T-helper 1 cell treated with Interleukin-12 subunit alpha and Interleukin-12 subunit beta and Interleukin-4 antibody, amounts not matched to agents 30 μg/mL and 1 μg/mL, for 36 hours (primary cell): ENCODE measurements around the gene ZDHHC19.
"Not testable (repeated sequence)": the region's sequence is repeated elsewhere in the genome, so short reads cannot be mapped to it uniquely, and the experiment has no call there.

Source experiments
- H3K27ac Mint-ChIP-seq: one replicate; pipeline ENCODE4 v1.8.0; 2021; ENCODE audit warnings: mild to moderate bottlenecking, mixed read lengths
- H3K27me3 Mint-ChIP-seq: one replicate; pipeline ENCODE4 v1.8.0; 2021; ENCODE audit warnings: low read depth, mixed read lengths
- H3K36me3 Mint-ChIP-seq: one replicate; pipeline ENCODE4 v1.8.0; 2021; ENCODE audit warnings: low read depth, mixed read lengths
- H3K4me1 Mint-ChIP-seq: one replicate; pipeline ENCODE4 v1.8.0; 2021; ENCODE audit warnings: low read depth, mixed read lengths
- H3K4me3 Mint-ChIP-seq: one replicate; pipeline ENCODE4 v1.8.0; 2021; ENCODE audit warnings: mild to moderate bottlenecking, moderate library complexity, mixed read lengths
- H3K9me3 Mint-ChIP-seq: one replicate; pipeline ENCODE4 v1.8.0; 2021; ENCODE audit warnings: mixed read lengths

The ZDHHC19 gene

DNA sequence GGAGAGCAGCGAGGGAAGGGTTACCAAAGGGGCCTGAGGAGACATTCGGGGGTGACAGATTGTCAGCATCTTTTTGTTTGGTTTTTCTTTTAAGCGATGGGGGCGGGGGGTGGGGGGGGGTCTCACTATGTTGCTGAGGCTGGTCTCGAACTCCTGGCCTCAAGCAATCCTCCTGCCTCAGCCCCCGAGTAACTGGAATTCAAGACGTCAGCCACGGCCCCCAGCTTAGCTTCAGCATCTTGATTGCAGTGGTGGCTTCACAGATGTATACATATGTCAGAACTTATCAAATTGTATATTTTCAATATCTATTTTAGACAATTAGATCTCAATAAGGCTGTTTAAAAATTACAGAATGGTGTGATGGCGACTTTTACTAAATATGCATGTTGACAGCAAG, 30.9 kb downstream of the ZDHHC19 start:
- H3K9me3 Mint-ChIP-seq = no peaks in the 10 kb centered on the region
- H3K27ac Mint-ChIP-seq = peak overlapping the region; percentile 97
- H3K36me3 Mint-ChIP-seq = no peaks in the 10 kb centered on the region
- H3K27me3 Mint-ChIP-seq = no peaks in the 10 kb centered on the region
- peak overlapping the region; percentile 28 for H3K4me3 Mint-ChIP-seq
- peaks cover 54% of the 10 kb centered on the region for H3K4me1 Mint-ChIP-seq

DNA sequence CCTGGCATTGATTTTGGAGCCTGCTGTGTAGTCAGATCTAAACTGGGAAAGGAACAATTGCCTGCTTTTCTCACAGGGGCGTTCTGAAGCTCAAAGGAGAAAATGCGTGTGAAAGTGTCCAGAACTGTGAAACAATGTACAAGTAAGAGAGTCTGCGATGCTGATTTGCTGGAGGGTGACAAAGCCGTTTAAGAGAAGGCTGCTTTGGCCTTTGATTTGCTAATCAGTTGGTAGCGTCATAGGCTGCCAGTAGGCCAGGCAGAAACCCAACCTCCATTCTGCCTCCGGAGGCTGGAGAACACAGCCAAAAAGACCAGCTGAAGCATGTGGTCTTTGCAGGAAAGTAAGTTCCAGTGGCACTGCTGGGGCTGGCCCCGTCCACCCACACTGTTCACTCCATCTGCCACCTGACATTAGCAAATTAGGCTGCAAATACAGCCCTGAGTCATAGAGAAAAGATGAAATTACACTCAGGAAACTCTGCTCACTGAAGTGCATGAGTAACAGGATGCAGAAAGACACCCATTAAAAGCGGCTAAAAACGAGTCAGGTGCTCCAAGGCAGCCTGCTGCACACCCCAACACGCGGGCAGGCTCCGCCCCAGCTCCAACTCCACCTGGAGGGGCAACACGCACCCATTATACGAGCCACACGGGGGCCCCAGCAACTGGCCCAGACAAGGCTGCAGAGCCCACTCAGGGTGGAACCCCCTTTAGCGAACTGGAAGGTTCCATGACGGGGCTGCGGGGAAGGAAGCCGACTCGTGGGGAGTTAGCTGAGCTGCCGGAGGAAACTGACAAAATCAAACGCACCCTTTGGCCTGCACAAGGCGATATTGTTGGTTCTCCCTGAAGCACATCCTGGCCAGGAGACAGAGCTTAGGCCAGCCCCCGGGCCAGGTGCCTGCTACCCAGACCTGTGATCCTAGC, 31.6 kb downstream of the ZDHHC19 start:
- Mint-ChIP-seq H3K4me1 (peaks cover 51% of the 10 kb centered on the region), H3K9me3 (no peaks in the 10 kb centered on the region), H3K4me3 (peak overlapping the region; percentile 28), H3K36me3 (no peaks in the 10 kb centered on the region), H3K27me3 (no peaks in the 10 kb centered on the region), H3K27ac (peak overlapping the region; percentile 97)

GRCh38 chr3:196178993-196179379, 32.2 kb downstream of the ZDHHC19 start:
- Mint-ChIP-seq H3K4me3 (peak overlapping the region; percentile 28), H3K4me1 (peaks cover 51% of the 10 kb centered on the region), H3K27me3 (no peaks in the 10 kb centered on the region), H3K9me3 (no peaks in the 10 kb centered on the region), H3K36me3 (no peaks in the 10 kb centered on the region), H3K27ac (peak overlapping the region; percentile 97)

- Mint-ChIP-seq H3K4me3 (no peak overlapping the region), H3K9me3 (no peaks in the 10 kb centered on the region), H3K27me3 (no peaks in the 10 kb centered on the region), H3K4me1 (peaks cover 45% of the 10 kb centered on the region), H3K36me3 (no peaks in the 10 kb centered on the region), H3K27ac (peak overlapping the region; percentile 87)
These were observed 33.2 kb downstream of the ZDHHC19 start for GRCh38 chr3:196177967-196178366.

DNA sequence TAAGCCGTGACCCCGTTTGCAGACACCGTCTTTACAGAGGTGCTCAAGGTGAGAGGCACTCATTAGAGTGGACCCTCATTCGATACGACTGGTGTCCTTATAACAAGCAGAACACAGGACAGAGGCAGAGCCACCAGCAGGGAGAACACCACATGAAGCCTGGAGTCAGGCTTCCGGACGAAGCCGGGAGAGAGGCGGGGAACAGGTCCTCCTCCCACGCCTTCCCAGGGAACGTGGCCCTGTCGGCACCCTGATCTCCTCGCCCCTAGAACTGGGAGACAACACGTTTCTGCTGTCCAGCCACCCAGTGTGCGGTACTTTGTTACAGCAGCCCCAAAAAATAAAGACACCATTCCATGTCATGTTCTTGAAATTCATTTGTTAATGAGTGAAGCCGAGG, 33.6 kb downstream of the ZDHHC19 start:
- peak overlapping the region; percentile 87 for H3K27ac Mint-ChIP-seq

DNA sequence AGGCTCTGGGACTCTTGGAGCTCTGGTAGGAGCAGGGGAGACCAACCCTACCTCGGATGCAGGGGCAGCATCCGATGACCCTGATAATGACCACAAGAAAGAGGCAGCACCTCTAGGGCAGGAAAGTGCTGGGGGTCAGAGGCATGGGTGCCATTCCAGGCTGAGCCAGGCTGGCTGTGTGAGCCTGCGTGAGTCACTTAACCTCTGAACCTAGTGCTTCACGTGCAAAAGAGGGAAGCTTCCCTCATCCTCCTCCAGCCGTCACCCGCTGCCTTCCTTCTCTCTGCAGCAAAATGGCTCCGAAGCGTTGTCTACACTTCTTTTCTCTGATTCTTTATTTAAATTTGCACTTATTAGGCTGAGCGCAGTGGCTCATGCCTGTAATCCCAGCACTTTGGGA, 35.5 kb downstream of the ZDHHC19 start:
- Mint-ChIP-seq H3K36me3 (no peaks in the 10 kb centered on the region), H3K4me3 (no peak overlapping the region), H3K27ac (no peak overlapping the region), H3K4me1 (peaks cover 30% of the 10 kb centered on the region), H3K27me3 (no peaks in the 10 kb centered on the region), H3K9me3 (peaks cover 3% of the 10 kb centered on the region)

More for the DNA sequence above, 33.6 kb downstream of the ZDHHC19 start:
- peaks cover 41% of the 10 kb centered on the region for H3K4me1 Mint-ChIP-seq
- no peak overlapping the region for H3K4me3 Mint-ChIP-seq
- H3K27me3 Mint-ChIP-seq = no peaks in the 10 kb centered on the region
- no peaks in the 10 kb centered on the region for H3K36me3 Mint-ChIP-seq
- H3K9me3 Mint-ChIP-seq = no peaks in the 10 kb centered on the region

DNA sequence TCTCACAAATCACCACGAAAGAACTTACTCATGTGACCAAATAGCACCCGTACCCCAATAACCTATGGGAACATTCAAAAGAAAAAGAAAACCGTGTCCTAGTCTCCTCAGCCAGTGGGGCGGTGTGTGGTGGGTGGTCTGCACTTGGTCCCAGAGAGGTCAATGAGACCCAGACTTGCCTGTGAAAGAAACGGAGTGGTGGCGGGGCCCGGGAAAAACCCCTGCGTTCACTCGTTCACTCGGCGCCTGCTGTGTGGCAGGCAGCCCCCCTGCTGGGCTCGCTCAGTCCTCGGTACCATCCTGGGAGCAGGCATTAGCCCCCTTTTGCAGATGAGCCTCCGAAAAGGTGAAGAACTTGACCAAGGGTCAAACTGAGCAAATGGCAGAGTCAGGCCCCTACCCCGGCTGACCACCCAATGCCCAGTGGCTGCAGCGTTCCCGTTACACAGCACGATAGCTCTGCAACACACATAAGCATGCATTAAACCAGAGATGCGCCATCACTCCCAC, 36.0 kb downstream of the ZDHHC19 start:
- Mint-ChIP-seq H3K4me3 (no peak overlapping the region), H3K36me3 (no peaks in the 10 kb centered on the region), H3K9me3 (peaks cover 5% of the 10 kb centered on the region), H3K4me1 (peaks cover 25% of the 10 kb centered on the region), H3K27me3 (no peaks in the 10 kb centered on the region), H3K27ac (no peak overlapping the region)

GRCh38 chr3:196174652-196175051, 36.5 kb downstream of the ZDHHC19 start:
- Mint-ChIP-seq H3K9me3 (peaks cover 5% of the 10 kb centered on the region), H3K36me3 (no peaks in the 10 kb centered on the region), H3K27me3 (no peaks in the 10 kb centered on the region), H3K4me3 (no peak overlapping the region), H3K27ac (no peak overlapping the region), H3K4me1 (peaks cover 20% of the 10 kb centered on the region)

- H3K36me3 Mint-ChIP-seq, H3K27me3 Mint-ChIP-seq, H3K4me1 Mint-ChIP-seq, H3K9me3 Mint-ChIP-seq, H3K27ac Mint-ChIP-seq, H3K4me3 Mint-ChIP-seq: not testable (repeated sequence)
These were observed 40.9 kb downstream of the ZDHHC19 start for GRCh38 chr3:196170296-196170695.

DNA sequence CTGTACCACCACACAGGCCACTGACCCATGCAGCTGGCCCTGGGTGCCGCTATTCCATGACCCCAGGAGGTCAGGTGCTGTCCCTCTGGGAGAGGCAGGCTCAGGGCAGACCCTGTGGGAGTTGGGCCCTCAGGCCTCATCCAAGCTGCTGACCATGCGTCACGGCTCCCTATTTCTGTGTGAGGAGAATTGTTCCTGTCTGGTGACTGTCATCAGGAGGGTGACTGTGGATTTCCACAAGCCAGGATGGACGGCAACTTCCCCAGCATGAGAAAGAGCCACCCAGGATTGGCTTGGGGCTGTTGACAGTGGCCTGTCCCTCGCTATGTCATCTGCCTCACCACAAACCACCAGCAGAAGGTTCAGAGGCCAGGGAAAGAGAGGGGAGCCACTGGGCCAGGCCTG, 41.4 kb downstream of the ZDHHC19 start:
- peaks cover 5% of the 10 kb centered on the region for H3K9me3 Mint-ChIP-seq
- no peak overlapping the region for H3K4me3 Mint-ChIP-seq
- H3K27me3 Mint-ChIP-seq = no peaks in the 10 kb centered on the region
- peaks cover 10% of the 10 kb centered on the region for H3K4me1 Mint-ChIP-seq
- H3K36me3 Mint-ChIP-seq = no peaks in the 10 kb centered on the region
- no peak overlapping the region for H3K27ac Mint-ChIP-seq

GRCh38 chr3:196168808-196169391, 42.3 kb downstream of the ZDHHC19 start:
- H3K4me3 Mint-ChIP-seq = no peak overlapping the region
- H3K27me3 Mint-ChIP-seq = no peaks in the 10 kb centered on the region
- no peaks in the 10 kb centered on the region for H3K36me3 Mint-ChIP-seq
- peaks cover 5% of the 10 kb centered on the region for H3K9me3 Mint-ChIP-seq
- H3K4me1 Mint-ChIP-seq = peaks cover 7% of the 10 kb centered on the region
- H3K27ac Mint-ChIP-seq = no peak overlapping the region

GRCh38 chr3:196166741-196167140, 44.5 kb downstream of the ZDHHC19 start:
- Mint-ChIP-seq H3K9me3 (peaks cover 5% of the 10 kb centered on the region), H3K27ac (peak overlapping the region; percentile 31), H3K4me3 (no peak overlapping the region), H3K4me1 (peaks cover 6% of the 10 kb centered on the region), H3K36me3 (no peaks in the 10 kb centered on the region), H3K27me3 (no peaks in the 10 kb centered on the region)

DNA sequence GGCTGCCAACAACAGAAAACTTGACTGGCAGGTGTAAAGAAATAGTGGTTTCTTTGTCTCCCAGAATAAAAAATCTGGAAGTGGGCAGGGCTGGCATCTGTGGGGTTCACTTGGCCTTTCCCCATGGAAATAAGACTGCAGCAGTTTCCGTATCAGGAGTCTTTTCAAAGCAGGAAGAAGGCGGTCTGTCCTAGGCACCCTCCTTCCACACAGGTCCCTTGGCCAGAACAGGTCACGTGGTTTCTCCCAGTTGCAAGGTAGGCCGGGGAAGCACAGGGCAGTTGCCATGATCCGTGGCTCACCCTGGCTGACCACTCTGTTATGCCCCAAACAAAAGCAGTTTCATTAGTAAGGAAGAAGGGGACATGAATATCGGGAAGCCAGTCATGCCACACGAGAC, 45.4 kb downstream of the ZDHHC19 start:
- no peak overlapping the region for H3K4me3 Mint-ChIP-seq
- H3K9me3 Mint-ChIP-seq = peaks cover 3% of the 10 kb centered on the region
- H3K27me3 Mint-ChIP-seq = no peaks in the 10 kb centered on the region
- no peak overlapping the region for H3K27ac Mint-ChIP-seq
- no peaks in the 10 kb centered on the region for H3K36me3 Mint-ChIP-seq
- H3K4me1 Mint-ChIP-seq = peaks cover 6% of the 10 kb centered on the region

- H3K27ac Mint-ChIP-seq, H3K9me3 Mint-ChIP-seq, H3K27me3 Mint-ChIP-seq, H3K4me3 Mint-ChIP-seq, H3K36me3 Mint-ChIP-seq: not testable (repeated sequence)
- peaks cover 13% of the 10 kb centered on the region for H3K4me1 Mint-ChIP-seq
These were observed 46.1 kb downstream of the ZDHHC19 start for GRCh38 chr3:196165006-196165575.

GRCh38 chr3:196164576-196164975, 46.6 kb downstream of the ZDHHC19 start:
- Mint-ChIP-seq H3K4me1 (peaks cover 18% of the 10 kb centered on the region), H3K36me3 (no peaks in the 10 kb centered on the region)

More at GRCh38 chr3:196164576-196164975, 46.6 kb downstream of the ZDHHC19 start:
- Mint-ChIP-seq H3K9me3 (no peaks in the 10 kb centered on the region), H3K27ac (no peak overlapping the region), H3K4me3 (no peak overlapping the region), H3K27me3 (no peaks in the 10 kb centered on the region)
